ENCODE results near the gene SH2D3C. TPM values are rescaled to one million over a fixed set of nuclear protein-coding genes. Genes with fewer than 3 reads are reported as not detected.
A peak's percentile ranks its signal among the peaks of the same experiment; 100 is the strongest.

Gene SH2D3C
- total and polyA plus RNA-seq, 9 of the 15 experiments (the other 6 are each of a cell fraction or from before 2014, with no cell fraction given) = 0.03 to 1.2 (median 0.22) TPM; not detected in 1

GRCh38 chr9:127715470-127716337 is 62.8 kb downstream of the SH2D3C start, which contains the start of the genes PTRH1 and TTC16 (continued):
- TF ChIP-seq TSHZ1 (CRISPR knock-in tag; IDR thresholded peaks at IDR 0.05) (no peak), CBFA2T2 (conservative IDR thresholded peaks at IDR 0.05) (no peak), ZFP91 (CRISPR knock-in tag; IDR thresholded peaks at IDR 0.05) (no peak), NCOR1 (IDR thresholded peaks at IDR 0.05) (peak; percentile 93), ZNF592 (IDR thresholded peaks at IDR 0.05) (no peak), SIN3A (IDR thresholded peaks at IDR 0.05; ENCODE audit: borderline replicate concordance in 2 of 2, control insufficient read depth in 1 of 2, low read depth in 2 of 2, low read length in 2 of 2) (peak; percentile 84 to 94; a peak in 3 of 4 replicates), PHF8 (IDR thresholded peaks at IDR 0.05; ENCODE audit: borderline replicate concordance, low read length) (peak; percentile 70; the same call in 1 of the 2 replicates), HDGF (IDR thresholded peaks at IDR 0.05) (no peak), TOE1 (IDR thresholded peaks at IDR 0.05; ENCODE audit: borderline replicate concordance) (no peak), TOE1 (CRISPR knock-in tag; IDR thresholded peaks at IDR 0.05; ENCODE audit: borderline replicate concordance, low read depth) (no peak), MTA2 (IDR thresholded peaks at IDR 0.05; ENCODE audit: low read depth) (no peak), EP400 (IDR thresholded peaks at IDR 0.05) (peak; percentile 77; the same call in 1 of the 2 replicates), GMEB1 (CRISPR knock-in tag; IDR thresholded peaks at IDR 0.05) (peak; percentile 73)

Measured in K562 (cell line).